HG03139 (cell line): ENCODE results near the gene TMEM106B.

Experiments used
- ATAC-seq: cut with Tn5 transposase; IDR thresholded peaks from one replicate; pipeline ENCODE4 v1.9.1; 2021; ENCODE audit not compliant: unreplicated experiment

The TMEM106B gene

GRCh38 chr7:12226756-12227155, 15.7 kb downstream of the TMEM106B start:
- no peak for ATAC-seq

GRCh38 chr7:12228024-12228423, 16.9 kb downstream of the TMEM106B start:
- no peak for ATAC-seq

- no peak for ATAC-seq
These were observed 18.0 kb downstream of the TMEM106B start for GRCh38 chr7:12229046-12229445.

- ATAC-seq, result no peak
These were observed 20.0 kb downstream of the TMEM106B start for GRCh38 chr7:12231097-12231496.

- no peak for ATAC-seq
These were observed 22.1 kb downstream of the TMEM106B start for GRCh38 chr7:12233175-12233574.

- ATAC-seq, result no peak
These were observed 23.3 kb downstream of the TMEM106B start for GRCh38 chr7:12234334-12234865.

GRCh38 chr7:12235970-12236369, 24.9 kb downstream of the TMEM106B start:
- ATAC-seq, result no peak

- no peak for ATAC-seq
These were observed 25.9 kb downstream of the TMEM106B start for GRCh38 chr7:12237007-12237406.

- ATAC-seq, result no peak
These were observed 28.7 kb downstream of the TMEM106B start for GRCh38 chr7:12239806-12240205.

- ATAC-seq, result no peak
These were observed 33.0 kb downstream of the TMEM106B start for GRCh38 chr7:12244129-12244528.

- no peak for ATAC-seq
These were observed 33.6 kb downstream of the TMEM106B start for GRCh38 chr7:12244694-12245093.

- ATAC-seq, result no peak
These were observed 38.6 kb downstream of the TMEM106B start for GRCh38 chr7:12249706-12250105.

GRCh38 chr7:12250232-12250631, 39.1 kb downstream of the TMEM106B start:
- no peak for ATAC-seq

- ATAC-seq, result no peak
These were observed 45.0 kb downstream of the TMEM106B start for GRCh38 chr7:12256090-12256489.

GRCh38 chr7:12257582-12257981, 46.5 kb downstream of the TMEM106B start:
- ATAC-seq, result peak; percentile 100

GRCh38 chr7:12258074-12258473, 47.0 kb downstream of the TMEM106B start:
- no peak for ATAC-seq

GRCh38 chr7:12267542-12267941, 56.4 kb downstream of the TMEM106B start:
- ATAC-seq, result no peak

- no peak for ATAC-seq
These were observed 58.2 kb downstream of the TMEM106B start for GRCh38 chr7:12269100-12269895.

- ATAC-seq, result no peak
These were observed 69.9 kb downstream of the TMEM106B start for GRCh38 chr7:12281038-12281437.

GRCh38 chr7:12287901-12288300, 76.8 kb downstream of the TMEM106B start:
- no peak for ATAC-seq

GRCh38 chr7:12289996-12290395, 78.9 kb downstream of the TMEM106B start:
- no peak for ATAC-seq

- no peak for ATAC-seq
These were observed 79.7 kb downstream of the TMEM106B start for GRCh38 chr7:12290761-12291160.

- no peak for ATAC-seq
These were observed 80.8 kb downstream of the TMEM106B start for GRCh38 chr7:12291870-12292269.
